Spinal cord (tissue), 10 donors: Measurements from ENCODE around the gene CDH2. TPM values are rescaled to one million over a fixed set of nuclear protein-coding genes. Genes with fewer than 3 reads are reported as not detected.
A peak's percentile ranks its signal among the peaks of the same experiment; 100 is the strongest.

ENCODE experiments used
- DNase-seq, 6 donors: peaks; one replicate each; pipeline versions ENCODE4 v3.0.0 to v3.0.0-alpha.2; 2013 to 2015; ENCODE audit warnings: low spot score in 6 of 6, low read depth in 4 of 6
- H3K27ac ChIP-seq: one replicate; pipeline ENCODE4 v1.5.1; 2013; ENCODE audit warnings: low read depth, low read length, control low read depth
- H3K27me3 ChIP-seq: one replicate; pipeline ENCODE4 v1.6.1; 2013; ENCODE audit warnings: low read length; ENCODE audit not compliant: control insufficient read depth, insufficient read depth
- H3K36me3 ChIP-seq: one replicate; pipeline ENCODE4 v1.6.1; 2013; ENCODE audit warnings: low read length; ENCODE audit not compliant: control insufficient read depth, insufficient read depth
- H3K4me1 ChIP-seq: one replicate; pipeline ENCODE4 v1.6.1; 2013; ENCODE audit warnings: low read length; ENCODE audit not compliant: control insufficient read depth, insufficient read depth
- H3K4me3 ChIP-seq: one replicate; pipeline ENCODE4 v1.5.1; 2013; ENCODE audit warnings: low read depth, low read length, control low read depth
- H3K9me3 ChIP-seq: one replicate; pipeline ENCODE4 v1.6.1; 2013; ENCODE audit warnings: low read length; ENCODE audit not compliant: control insufficient read depth, insufficient read depth
- WGBS: methylation state at CpG from one replicate; pipeline ENCODE4 v1.1.5; 2013; ENCODE audit warnings: missing lambda C conversion rate; ENCODE audit not compliant: insufficient coverage; 5-methylcytosine and 5-hydroxymethylcytosine counted together
- polyA plus RNA-seq, 2 donors: library from polyadenylated mRNA; unstranded; fragments of 120-200 nt; gene quantifications; one replicate each; pipeline ENCODE4 v1.2.1, GENCODE V29; 2013; ENCODE audit not compliant: insufficient read length in 2 of 2
- total RNA-seq, 2 donors: library from RNA; depleted of rRNA in 1 of 2; stranded (reverse); fragments of 120-200 nt in 1 of 2; fragments of >200 nt in 1 of 2; gene quantifications; one replicate each; pipeline versions ENCODE4 v1.2.3 to v1.2.4, GENCODE V29; 2013 to 2014
- donor health status: healthy.

Gene CDH2
- total and polyA plus RNA-seq, 4 donors, result 58.9 to 142 (median 107) TPM

DNA sequence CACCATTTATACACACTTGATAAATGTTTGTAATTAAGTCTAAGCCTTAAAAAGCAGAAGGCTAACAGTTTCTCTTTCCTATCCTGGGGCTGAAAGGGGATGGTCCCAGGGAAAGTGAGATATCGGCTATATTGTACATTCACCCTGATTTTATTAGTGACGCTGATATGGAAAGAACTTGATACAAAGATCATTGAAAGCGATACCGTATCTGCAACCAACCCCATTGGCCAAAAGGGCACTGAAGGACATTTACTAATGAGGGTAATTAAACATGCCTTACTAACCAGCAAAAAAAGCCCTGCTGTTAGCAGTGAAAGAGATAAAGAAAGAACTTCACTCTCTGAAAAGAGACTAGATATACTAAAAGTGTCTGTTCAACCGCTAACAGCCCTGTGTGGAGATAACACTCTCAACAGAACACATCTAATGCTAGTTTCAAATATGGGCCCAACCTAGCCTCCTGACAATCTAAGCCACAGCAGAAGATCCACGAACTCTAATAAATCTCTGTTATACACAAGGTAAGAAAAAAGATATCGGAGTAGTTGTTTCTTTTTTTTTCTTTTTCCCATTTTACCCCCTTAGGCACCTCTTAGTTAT, 200.0 kb downstream of the CDH2 start:
- DNase-seq, result no peak
- no peaks in the 10 kb centered on the region for H3K4me1 ChIP-seq
- H3K36me3 ChIP-seq, result peaks cover 12% of the 10 kb centered on the region
- no peak overlapping the region for H3K27ac ChIP-seq
- H3K4me3 ChIP-seq, result no peak overlapping the region
- H3K9me3 ChIP-seq, result no peaks in the 10 kb centered on the region
- H3K27me3 ChIP-seq, result no peaks in the 10 kb centered on the region
- WGBS, result no CpG with 5 or more reads among the region's 7 CpGs

GRCh38 chr18:27970321-27970720, 206.6 kb downstream of the CDH2 start:
- DNase-seq, result no peak
- H3K27ac ChIP-seq, result no peak overlapping the region
- WGBS, result no CpG with 5 or more reads among the region's 1 CpG

DNA sequence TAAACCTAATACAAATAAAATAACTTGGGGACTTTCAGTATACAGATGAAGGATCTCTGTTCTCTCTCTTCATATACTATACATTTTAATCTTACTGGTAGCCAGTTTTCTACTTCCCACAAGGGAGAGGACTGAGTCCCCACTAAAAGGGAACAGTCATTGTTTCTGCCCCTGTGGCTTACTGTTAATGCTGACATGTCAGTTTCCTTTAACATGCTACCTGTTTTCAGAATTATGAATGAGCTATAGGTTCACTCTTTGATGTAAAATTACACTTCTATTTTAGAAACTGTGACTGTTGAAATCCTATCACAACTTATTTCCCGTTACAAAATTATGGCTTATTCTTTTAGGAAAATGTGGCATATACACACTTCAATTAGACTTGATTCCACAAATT, 207.7 kb downstream of the CDH2 start:
- Histone ChIP-seq H3K9me3 (no peaks in the 10 kb centered on the region), H3K36me3 (peaks cover 5% of the 10 kb centered on the region), H3K4me1 (no peaks in the 10 kb centered on the region), H3K27ac (no peak overlapping the region), H3K27me3 (no peaks in the 10 kb centered on the region), H3K4me3 (no peak overlapping the region)
- WGBS, result no CpG with 5 or more reads among the region's 1 CpG
- DNase-seq, result no peak

More at GRCh38 chr18:27970321-27970720, 206.6 kb downstream of the CDH2 start:
- Histone ChIP-seq H3K27me3 (no peaks in the 10 kb centered on the region), H3K4me1 (no peaks in the 10 kb centered on the region), H3K4me3 (no peak overlapping the region), H3K9me3 (no peaks in the 10 kb centered on the region), H3K36me3 (peaks cover 6% of the 10 kb centered on the region)

DNA sequence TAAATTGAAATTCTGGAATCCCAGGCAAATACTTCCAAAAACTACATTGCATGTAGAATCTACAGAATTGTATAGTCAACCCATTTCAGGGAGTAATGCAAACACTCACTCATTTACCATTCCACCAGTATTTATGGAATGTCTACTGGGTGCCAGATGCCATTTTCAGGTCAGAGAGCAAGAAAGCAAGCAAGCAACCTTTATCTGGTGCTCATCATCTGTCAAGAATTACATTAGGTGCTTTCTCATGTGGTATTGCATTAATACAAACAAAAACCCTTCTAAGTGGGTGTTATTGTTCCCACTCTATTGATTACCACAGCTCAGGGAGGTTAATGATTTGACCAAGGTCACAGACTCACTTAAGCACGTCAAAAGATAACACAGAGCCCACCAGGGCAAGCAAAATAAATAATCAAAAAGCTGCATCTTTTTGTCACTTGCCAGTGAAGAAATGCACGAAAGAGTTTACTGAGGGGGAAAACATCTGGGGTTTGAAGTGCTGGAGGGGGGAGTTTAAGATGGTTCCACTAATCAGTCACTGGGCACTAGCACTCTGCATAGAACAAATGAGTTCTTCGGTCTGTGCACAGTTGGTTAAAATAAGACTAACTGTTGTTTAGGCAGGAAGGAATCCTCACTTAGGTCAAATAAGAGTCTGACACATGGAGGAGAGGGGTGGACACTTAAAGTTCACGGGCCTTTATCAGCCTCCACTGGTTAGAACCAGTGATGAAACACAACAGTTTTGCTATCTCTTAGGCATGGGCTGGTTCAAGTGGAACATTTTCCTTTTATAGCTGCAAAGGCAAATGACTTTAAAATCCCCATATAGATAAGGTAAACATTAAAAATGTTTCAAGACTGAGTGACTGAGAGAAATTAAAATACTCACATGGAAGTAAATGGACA, 208.8 kb downstream of the CDH2 start:
- DNase-seq, result no peak
- Histone ChIP-seq H3K36me3 (peaks cover 7% of the 10 kb centered on the region), H3K27me3 (no peaks in the 10 kb centered on the region), H3K4me3 (no peak overlapping the region), H3K27ac (no peak overlapping the region), H3K9me3 (no peaks in the 10 kb centered on the region), H3K4me1 (no peaks in the 10 kb centered on the region)
- 24% methylated on average over 2 of the region's 4 CpGs for WGBS

DNA sequence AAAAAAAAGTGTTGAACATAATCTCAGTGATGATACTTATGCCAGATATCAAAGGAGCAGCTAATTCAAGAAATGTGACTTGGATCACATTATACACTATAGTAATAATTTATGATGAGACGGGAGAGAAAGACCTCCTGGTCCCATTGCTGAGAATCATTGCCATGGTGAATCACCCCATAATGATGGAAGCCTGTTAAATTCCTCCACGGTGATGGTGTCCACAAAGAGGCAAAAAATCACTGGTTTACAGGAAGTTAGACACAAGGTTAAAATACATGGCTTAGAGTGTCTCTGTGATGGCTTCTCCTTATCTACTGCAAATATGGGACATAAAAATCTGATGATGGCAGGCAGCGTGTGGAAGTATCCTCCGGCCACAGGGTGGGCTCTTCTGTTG, 210.0 kb downstream of the CDH2 start:
- no peaks in the 10 kb centered on the region for H3K9me3 ChIP-seq
- no peaks in the 10 kb centered on the region for H3K27me3 ChIP-seq
- H3K4me1 ChIP-seq, result no peaks in the 10 kb centered on the region
- no peak for DNase-seq
- 80% methylated on average over 1 of the region's 4 CpGs for WGBS
- H3K4me3 ChIP-seq, result no peak overlapping the region
- H3K27ac ChIP-seq, result no peak overlapping the region
- H3K36me3 ChIP-seq, result peaks cover 10% of the 10 kb centered on the region

DNA sequence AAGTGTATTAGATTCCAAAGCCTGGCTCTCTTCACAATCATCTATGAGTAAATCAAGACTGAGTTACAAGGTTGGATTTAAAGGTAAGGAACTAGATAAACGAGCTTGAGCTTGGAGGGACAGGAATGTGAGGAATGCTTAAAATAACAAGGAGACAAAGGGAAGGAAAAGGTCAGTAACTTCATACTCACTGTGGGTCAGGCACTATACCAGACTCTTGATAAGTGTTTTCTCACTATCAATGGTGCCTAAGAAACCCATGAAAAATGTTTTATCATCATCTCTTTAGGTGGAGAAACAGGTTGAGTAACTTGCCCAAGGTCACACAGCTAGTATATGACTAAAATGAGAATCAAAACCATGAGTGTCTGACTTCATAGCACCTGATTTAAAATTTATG, 212.1 kb downstream of the CDH2 start:
- Histone ChIP-seq H3K4me1 (no peaks in the 10 kb centered on the region), H3K9me3 (no peaks in the 10 kb centered on the region), H3K4me3 (no peak overlapping the region), H3K27me3 (no peaks in the 10 kb centered on the region), H3K36me3 (peaks cover 15% of the 10 kb centered on the region), H3K27ac (no peak overlapping the region)
- WGBS, result no CpG with 5 or more reads among the region's 1 CpG
- no peak for DNase-seq

GRCh38 chr18:27959101-27959500, 217.8 kb downstream of the CDH2 start:
- Histone ChIP-seq H3K9me3 (no peaks in the 10 kb centered on the region), H3K36me3 (peaks cover 15% of the 10 kb centered on the region), H3K27ac (no peak overlapping the region), H3K27me3 (no peaks in the 10 kb centered on the region), H3K4me3 (no peak overlapping the region), H3K4me1 (no peaks in the 10 kb centered on the region)
- no peak for DNase-seq

GRCh38 chr18:27956001-27956640, 220.8 kb downstream of the CDH2 start:
- peak in 1 of 6 donors; percentile 27 for DNase-seq
- WGBS, result 83% methylated on average over 1 of the region's 6 CpGs
- H3K27ac ChIP-seq, result peak overlapping the region; percentile 19

DNA sequence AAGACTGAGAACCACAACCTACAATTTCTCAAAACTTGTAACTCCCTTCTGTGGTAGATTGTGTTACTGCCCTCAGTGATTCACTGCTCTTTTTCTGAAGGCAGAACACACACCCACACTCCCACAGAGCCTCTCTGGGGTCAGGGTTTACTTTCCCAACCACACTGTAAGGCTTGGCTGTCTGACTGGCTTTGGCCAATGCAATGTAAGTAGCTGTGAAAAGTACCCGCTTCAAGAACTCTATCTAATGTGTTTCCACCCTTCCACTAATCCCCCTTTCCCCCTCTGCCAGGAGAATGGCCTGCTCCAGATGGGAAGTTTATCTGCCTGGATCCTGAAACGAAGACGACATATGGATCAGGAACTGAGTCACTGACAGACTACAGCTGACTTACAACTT, 222.7 kb downstream of the CDH2 start:
- H3K27ac ChIP-seq, result no peak overlapping the region
- H3K4me3 ChIP-seq, result no peak overlapping the region
- 100% methylated on average over 1 of the region's 3 CpGs for WGBS
- no peaks in the 10 kb centered on the region for H3K9me3 ChIP-seq
- no peaks in the 10 kb centered on the region for H3K4me1 ChIP-seq
- H3K27me3 ChIP-seq, result no peaks in the 10 kb centered on the region
- peaks cover 4% of the 10 kb centered on the region for H3K36me3 ChIP-seq
- DNase-seq, result no peak

More at GRCh38 chr18:27956001-27956640, 220.8 kb downstream of the CDH2 start:
- Histone ChIP-seq H3K9me3 (no peaks in the 10 kb centered on the region), H3K36me3 (peaks cover 11% of the 10 kb centered on the region), H3K4me1 (no peaks in the 10 kb centered on the region), H3K27me3 (no peaks in the 10 kb centered on the region), H3K4me3 (no peak overlapping the region)
